ENCODE measurements around the gene C3. TPM values are rescaled to one million over a fixed set of nuclear protein-coding genes. Genes with fewer than 3 reads are reported as not detected.

Gene C3
- total and polyA plus RNA-seq, 2 of the 13 experiments (the other 11 are each of a cell fraction or from before 2014, with no cell fraction given): 1,455 to 6,272 TPM

DNA sequence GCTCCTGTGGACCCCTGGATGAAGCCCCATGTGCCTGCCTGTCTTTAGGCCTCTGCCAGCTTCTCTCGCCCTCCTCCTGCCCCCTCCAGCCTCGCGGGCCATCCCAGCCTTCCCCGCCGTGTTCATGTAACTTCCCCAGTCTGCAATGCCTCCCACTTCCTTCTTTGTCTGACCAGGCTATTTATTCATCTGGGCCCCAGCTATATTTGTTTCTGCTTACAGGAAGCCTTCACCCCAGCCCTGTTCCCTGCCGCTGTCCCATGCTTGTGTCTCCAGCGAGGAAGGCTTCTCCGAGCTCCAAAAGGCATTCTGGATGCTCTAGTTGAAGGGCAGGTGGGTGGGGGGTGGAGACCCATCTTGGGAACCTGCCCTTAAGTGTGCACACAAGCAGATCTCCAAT lies 7.9 kb upstream of the C3 start (continued):
- no peak for TF ChIP-seq CBX5 (CRISPR knock-in tag; IDR thresholded peaks at IDR 0.05; ENCODE audit: borderline replicate concordance)
- no peak for TF ChIP-seq KDM6A (CRISPR knock-in tag; IDR thresholded peaks at IDR 0.05; ENCODE audit: low read depth)
- TF ChIP-seq, protein P1, sequence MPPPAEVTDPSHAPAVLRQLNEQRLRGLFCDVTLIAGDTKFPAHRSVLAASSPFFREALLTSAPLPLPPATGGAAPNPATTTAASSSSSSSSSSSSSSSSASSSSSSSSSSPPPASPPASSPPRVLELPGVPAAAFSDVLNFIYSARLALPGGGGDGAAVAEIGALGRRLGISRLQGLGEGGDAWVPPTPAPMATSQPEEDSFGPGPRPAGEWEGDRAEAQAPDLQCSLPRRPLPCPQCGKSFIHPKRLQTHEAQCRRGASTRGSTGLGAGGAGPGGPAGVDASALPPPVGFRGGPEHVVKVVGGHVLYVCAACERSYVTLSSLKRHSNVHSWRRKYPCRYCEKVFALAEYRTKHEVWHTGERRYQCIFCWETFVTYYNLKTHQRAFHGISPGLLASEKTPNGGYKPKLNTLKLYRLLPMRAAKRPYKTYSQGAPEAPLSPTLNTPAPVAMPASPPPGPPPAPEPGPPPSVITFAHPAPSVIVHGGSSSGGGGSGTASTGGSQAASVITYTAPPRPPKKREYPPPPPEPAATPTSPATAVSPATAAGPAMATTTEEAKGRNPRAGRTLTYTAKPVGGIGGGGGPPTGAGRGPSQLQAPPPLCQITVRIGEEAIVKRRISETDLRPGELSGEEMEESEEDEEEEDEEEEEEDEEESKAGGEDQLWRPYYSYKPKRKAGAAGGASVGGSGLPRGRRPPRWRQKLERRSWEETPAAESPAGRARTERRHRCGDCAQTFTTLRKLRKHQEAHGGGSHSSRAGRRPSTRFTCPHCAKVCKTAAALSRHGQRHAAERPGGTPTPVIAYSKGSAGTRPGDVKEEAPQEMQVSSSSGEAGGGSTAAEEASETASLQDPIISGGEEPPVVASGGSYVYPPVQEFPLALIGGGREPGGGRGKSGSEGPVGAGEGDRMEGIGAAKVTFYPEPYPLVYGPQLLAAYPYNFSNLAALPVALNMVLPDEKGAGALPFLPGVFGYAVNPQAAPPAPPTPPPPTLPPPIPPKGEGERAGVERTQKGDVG (CRISPR knock-in tag; IDR thresholded peaks at IDR 0.05; ENCODE audit: borderline replicate concordance): 0 out of 2 replicates have a peak, but pooled peaks have one; percentile 81
- 0 out of 2 replicates have a peak, but pooled peaks have one; percentile 20 for TF ChIP-seq GATAD1 (CRISPR knock-in tag; IDR thresholded peaks at IDR 0.05)
- TF ChIP-seq KDM3A (CRISPR knock-in tag; IDR thresholded peaks at IDR 0.05; ENCODE audit: low read depth): 0 out of 2 replicates have a peak, but pooled peaks have one; percentile 18
- TF ChIP-seq, protein P2, sequence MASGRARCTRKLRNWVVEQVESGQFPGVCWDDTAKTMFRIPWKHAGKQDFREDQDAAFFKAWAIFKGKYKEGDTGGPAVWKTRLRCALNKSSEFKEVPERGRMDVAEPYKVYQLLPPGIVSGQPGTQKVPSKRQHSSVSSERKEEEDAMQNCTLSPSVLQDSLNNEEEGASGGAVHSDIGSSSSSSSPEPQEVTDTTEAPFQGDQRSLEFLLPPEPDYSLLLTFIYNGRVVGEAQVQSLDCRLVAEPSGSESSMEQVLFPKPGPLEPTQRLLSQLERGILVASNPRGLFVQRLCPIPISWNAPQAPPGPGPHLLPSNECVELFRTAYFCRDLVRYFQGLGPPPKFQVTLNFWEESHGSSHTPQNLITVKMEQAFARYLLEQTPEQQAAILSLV (CRISPR knock-in tag; IDR thresholded peaks at IDR 0.05; ENCODE audit: borderline replicate concordance): 0 out of 2 replicates have a peak, but pooled peaks have one; percentile 26
- TF ChIP-seq, protein P3, sequence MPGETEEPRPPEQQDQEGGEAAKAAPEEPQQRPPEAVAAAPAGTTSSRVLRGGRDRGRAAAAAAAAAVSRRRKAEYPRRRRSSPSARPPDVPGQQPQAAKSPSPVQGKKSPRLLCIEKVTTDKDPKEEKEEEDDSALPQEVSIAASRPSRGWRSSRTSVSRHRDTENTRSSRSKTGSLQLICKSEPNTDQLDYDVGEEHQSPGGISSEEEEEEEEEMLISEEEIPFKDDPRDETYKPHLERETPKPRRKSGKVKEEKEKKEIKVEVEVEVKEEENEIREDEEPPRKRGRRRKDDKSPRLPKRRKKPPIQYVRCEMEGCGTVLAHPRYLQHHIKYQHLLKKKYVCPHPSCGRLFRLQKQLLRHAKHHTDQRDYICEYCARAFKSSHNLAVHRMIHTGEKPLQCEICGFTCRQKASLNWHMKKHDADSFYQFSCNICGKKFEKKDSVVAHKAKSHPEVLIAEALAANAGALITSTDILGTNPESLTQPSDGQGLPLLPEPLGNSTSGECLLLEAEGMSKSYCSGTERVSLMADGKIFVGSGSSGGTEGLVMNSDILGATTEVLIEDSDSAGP (CRISPR knock-in tag; IDR thresholded peaks at IDR 0.05; ENCODE audit: borderline replicate concordance): 0 out of 2 replicates have a peak, but pooled peaks have one; percentile 6
- TF ChIP-seq, protein P4, sequence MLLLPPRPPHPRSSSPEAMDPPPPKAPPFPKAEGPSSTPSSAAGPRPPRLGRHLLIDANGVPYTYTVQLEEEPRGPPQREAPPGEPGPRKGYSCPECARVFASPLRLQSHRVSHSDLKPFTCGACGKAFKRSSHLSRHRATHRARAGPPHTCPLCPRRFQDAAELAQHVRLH (CRISPR knock-in tag; IDR thresholded peaks at IDR 0.05; ENCODE audit: borderline replicate concordance, low read depth): no peak
- TF ChIP-seq ATM (IDR thresholded peaks at IDR 0.05; ENCODE audit: borderline replicate concordance): no peak
- peak; percentile 59; the same call in 1 of the 2 replicates for TF ChIP-seq TARDBP (CRISPR knock-in tag; IDR thresholded peaks at IDR 0.05)
- TF ChIP-seq NCOA2 (CRISPR knock-in tag; IDR thresholded peaks at IDR 0.05): peak; percentile 39; the same call in 1 of the 2 replicates
- TF ChIP-seq HOXA7 (CRISPR knock-in tag; IDR thresholded peaks at IDR 0.05): no peak
- TF ChIP-seq, protein P5, sequence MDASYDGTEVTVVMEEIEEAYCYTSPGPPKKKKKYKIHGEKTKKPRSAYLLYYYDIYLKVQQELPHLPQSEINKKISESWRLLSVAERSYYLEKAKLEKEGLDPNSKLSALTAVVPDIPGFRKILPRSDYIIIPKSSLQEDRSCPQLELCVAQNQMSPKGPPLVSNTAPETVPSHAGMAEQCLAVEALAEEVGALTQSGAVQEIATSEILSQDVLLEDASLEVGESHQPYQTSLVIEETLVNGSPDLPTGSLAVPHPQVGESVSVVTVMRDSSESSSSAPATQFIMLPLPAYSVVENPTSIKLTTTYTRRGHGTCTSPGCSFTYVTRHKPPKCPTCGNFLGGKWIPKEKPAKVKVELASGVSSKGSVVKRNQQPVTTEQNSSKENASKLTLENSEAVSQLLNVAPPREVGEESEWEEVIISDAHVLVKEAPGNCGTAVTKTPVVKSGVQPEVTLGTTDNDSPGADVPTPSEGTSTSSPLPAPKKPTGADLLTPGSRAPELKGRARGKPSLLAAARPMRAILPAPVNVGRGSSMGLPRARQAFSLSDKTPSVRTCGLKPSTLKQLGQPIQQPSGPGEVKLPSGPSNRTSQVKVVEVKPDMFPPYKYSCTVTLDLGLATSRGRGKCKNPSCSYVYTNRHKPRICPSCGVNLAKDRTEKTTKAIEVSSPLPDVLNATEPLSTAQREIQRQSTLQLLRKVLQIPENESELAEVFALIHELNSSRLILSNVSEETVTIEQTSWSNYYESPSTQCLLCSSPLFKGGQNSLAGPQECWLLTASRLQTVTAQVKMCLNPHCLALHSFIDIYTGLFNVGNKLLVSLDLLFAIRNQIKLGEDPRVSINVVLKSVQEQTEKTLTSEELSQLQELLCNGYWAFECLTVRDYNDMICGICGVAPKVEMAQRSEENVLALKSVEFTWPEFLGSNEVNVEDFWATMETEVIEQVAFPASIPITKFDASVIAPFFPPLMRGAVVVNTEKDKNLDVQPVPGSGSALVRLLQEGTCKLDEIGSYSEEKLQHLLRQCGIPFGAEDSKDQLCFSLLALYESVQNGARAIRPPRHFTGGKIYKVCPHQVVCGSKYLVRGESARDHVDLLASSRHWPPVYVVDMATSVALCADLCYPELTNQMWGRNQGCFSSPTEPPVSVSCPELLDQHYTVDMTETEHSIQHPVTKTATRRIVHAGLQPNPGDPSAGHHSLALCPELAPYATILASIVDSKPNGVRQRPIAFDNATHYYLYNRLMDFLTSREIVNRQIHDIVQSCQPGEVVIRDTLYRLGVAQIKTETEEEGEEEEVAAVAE (CRISPR knock-in tag; IDR thresholded peaks at IDR 0.05; ENCODE audit: borderline replicate concordance): 0 out of 2 replicates have a peak, but pooled peaks have one; percentile 12
- TF ChIP-seq, protein P6, sequence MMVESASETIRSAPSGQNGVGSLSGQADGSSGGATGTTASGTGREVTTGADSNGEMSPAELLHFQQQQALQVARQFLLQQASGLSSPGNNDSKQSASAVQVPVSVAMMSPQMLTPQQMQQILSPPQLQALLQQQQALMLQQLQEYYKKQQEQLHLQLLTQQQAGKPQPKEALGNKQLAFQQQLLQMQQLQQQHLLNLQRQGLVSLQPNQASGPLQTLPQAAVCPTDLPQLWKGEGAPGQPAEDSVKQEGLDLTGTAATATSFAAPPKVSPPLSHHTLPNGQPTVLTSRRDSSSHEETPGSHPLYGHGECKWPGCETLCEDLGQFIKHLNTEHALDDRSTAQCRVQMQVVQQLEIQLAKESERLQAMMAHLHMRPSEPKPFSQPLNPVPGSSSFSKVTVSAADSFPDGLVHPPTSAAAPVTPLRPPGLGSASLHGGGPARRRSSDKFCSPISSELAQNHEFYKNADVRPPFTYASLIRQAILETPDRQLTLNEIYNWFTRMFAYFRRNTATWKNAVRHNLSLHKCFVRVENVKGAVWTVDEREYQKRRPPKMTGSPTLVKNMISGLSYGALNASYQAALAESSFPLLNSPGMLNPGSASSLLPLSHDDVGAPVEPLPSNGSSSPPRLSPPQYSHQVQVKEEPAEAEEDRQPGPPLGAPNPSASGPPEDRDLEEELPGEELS (CRISPR knock-in tag; IDR thresholded peaks at IDR 0.05): 0 out of 2 replicates have a peak, but pooled peaks have one; percentile 25
- TF ChIP-seq ZFY (CRISPR knock-in tag; IDR thresholded peaks at IDR 0.05): no peak
